Cardiac muscle cell (in vitro differentiated cells and primary cell): ENCODE measurements around the gene GRK1. TPM values are rescaled to one million over a fixed set of nuclear protein-coding genes. Genes with fewer than 3 reads are reported as not detected.

Source experiments
- DNase-seq, 2 donors: peaks; one replicate each; pipeline versions ENCODE4 v3.0.0 to v3.0.0-alpha.2; 2010 to 2017; ENCODE audit warnings: low read depth in 1 of 2, low spot score in 1 of 2
- H3K27ac ChIP-seq: fragments of 200-600 bp; sonication (generic); 2 replicates; pipeline ENCODE4 v1.5.1; 2016
- H3K27me3 ChIP-seq: fragments of 200-600 bp; sonication (generic); 2 replicates; pipeline ENCODE4 v1.6.0; 2016; ENCODE audit warnings: control low read depth
- H3K36me3 ChIP-seq: fragments of 200-600 bp; sonication (generic); 2 replicates; pipeline ENCODE4 v1.5.1; 2016; ENCODE audit warnings: control low read depth
- H3K4me1 ChIP-seq: fragments of 200-600 bp; sonication (generic); 2 replicates; pipeline ENCODE4 v1.8.1; 2017; ENCODE audit warnings: low read depth, mild to moderate bottlenecking, mixed run types
- H3K4me3 ChIP-seq: fragments of 200-600 bp; sonication (generic); 2 replicates; pipeline ENCODE4 v1.5.1; 2016; ENCODE audit warnings: mild to moderate bottlenecking
- H3K9me3 ChIP-seq: fragments of 200-600 bp; sonication (generic); 2 replicates; pipeline ENCODE4 v1.5.1; 2017; ENCODE audit warnings: low read depth, mild to moderate bottlenecking, control low read depth
- polyA plus RNA-seq: library from polyadenylated mRNA; unstranded; fragments of >200 nt; fragmentation: Nextera tagmentation; extraction: Ambion mirVana; gene quantifications from 2 replicates; pipeline ENCODE4 v1.2.1, GENCODE V29; 2016
- total RNA-seq: library from RNA; depleted of rRNA; stranded (reverse); fragments of >200 nt; gene quantifications from 2 replicates; pipeline ENCODE4 v1.2.3, GENCODE V29; 2016
- TF ChIP-seq, protein P1 (sequence below): IDR thresholded peaks from 2 replicates; pipeline ENCODE4 v1.5.1; 2012; ENCODE audit warnings: low read depth, mild to moderate bottlenecking, low read length

GRK1 gene
- total and polyA plus RNA-seq, 2 experiments from 2014 or later = 0.13 to 0.21 TPM

DNA sequence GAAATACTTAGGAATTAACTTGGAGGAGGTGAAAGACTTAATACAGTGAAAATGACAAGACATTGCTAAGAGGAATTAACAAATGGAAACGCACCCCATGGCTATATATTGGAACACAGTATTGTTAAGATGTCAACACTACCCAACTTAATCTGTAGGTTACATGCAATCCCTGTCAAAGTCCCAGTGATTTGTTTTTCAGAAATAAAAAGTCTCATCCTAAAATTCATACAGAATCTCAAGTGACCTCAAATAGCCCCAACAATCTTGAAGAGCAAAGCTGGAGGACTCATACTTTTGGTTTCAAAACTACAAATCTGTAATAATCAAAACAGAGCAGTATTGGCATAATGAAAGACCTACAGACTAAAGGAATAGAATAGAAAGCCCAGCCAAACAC, 22.2 kb upstream of the GRK1 start:
- Histone ChIP-seq H3K36me3 (peaks cover 4% of the 10 kb centered on the region), H3K4me1 (no peaks in the 10 kb centered on the region), H3K4me3 (no peak overlapping the region), H3K9me3 (no peaks in the 10 kb centered on the region), H3K27ac (no peak overlapping the region), H3K27me3 (no peaks in the 10 kb centered on the region)
- DNase-seq = no peak
- TF ChIP-seq, protein P1, sequence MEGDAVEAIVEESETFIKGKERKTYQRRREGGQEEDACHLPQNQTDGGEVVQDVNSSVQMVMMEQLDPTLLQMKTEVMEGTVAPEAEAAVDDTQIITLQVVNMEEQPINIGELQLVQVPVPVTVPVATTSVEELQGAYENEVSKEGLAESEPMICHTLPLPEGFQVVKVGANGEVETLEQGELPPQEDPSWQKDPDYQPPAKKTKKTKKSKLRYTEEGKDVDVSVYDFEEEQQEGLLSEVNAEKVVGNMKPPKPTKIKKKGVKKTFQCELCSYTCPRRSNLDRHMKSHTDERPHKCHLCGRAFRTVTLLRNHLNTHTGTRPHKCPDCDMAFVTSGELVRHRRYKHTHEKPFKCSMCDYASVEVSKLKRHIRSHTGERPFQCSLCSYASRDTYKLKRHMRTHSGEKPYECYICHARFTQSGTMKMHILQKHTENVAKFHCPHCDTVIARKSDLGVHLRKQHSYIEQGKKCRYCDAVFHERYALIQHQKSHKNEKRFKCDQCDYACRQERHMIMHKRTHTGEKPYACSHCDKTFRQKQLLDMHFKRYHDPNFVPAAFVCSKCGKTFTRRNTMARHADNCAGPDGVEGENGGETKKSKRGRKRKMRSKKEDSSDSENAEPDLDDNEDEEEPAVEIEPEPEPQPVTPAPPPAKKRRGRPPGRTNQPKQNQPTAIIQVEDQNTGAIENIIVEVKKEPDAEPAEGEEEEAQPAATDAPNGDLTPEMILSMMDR = no peak

DNA sequence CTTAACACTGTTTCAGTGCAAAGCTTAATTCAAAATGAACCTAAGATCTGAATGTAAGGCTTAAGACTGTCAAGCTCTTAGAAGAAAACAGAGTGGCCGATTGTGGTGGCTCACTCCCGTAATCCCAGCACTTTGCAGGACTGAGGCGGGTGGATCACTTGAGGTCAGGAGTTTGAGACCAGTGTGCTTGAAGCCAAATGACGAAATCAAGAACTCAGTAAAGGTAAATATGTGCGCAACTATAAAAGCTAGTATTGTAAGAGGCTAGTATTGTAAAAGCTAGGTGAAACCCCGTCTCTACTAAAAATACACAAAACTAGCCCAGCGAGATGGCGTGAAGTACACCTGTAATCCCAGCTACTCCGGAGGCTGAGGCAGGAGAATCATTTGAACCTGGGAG, 21.7 kb upstream of the GRK1 start:
- Histone ChIP-seq H3K4me3 (no peak overlapping the region), H3K27ac (no peak overlapping the region)

DNA sequence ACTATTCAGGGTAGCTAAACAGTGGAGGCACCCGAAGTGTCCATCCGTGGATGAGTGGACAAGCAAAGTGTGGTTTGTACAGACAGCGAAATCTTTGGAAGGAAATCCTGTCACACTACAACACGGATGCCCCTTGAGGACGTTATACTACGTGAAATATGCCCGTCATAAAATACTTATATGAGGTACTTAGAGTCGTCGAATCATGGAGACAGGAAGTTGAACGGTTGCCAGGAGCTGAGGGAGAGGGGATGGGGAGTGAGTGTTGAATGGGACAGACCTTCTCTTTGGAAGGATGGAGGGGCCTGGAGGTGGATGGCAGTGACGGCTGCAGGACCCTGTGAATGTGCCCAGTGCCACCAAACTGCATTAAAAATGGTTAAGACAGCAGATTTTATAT, 20.6 kb upstream of the GRK1 start:
- TF ChIP-seq, protein P1 = no peak
- H3K36me3 ChIP-seq = no peaks in the 10 kb centered on the region
- H3K4me1 ChIP-seq = no peaks in the 10 kb centered on the region
- H3K4me3 ChIP-seq = no peak overlapping the region
- H3K9me3 ChIP-seq = no peaks in the 10 kb centered on the region
- H3K27ac ChIP-seq = no peak overlapping the region
- no peak for DNase-seq
- no peaks in the 10 kb centered on the region for H3K27me3 ChIP-seq

More for the DNA sequence above, 21.7 kb upstream of the GRK1 start:
- TF ChIP-seq, protein P1 = no peak
- H3K4me1 ChIP-seq = no peaks in the 10 kb centered on the region
- peaks cover 3% of the 10 kb centered on the region for H3K36me3 ChIP-seq
- H3K9me3 ChIP-seq = no peaks in the 10 kb centered on the region
- DNase-seq = no peak
- H3K27me3 ChIP-seq = no peaks in the 10 kb centered on the region

DNA sequence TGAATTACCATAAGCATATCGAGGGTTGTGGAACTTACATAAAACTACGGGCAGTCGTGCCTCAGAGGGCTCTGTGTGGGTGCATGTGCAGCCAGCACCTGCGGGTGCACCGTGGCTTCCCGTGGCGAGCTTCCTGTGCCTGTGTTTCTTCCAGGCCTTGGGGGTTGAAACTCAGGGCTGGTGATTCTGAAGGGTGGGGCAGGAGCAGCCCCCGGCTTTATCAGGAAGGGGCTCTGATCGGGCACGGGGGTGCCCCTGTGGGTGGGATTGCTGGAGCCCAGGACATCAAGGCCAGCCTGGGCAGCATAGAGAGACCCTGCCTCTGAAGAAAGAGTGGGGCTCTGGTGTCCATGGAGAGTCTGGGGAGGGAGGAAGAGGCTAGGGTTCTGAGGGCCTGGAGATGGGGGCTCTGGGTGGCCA, 20.1 kb upstream of the GRK1 start:
- no peaks in the 10 kb centered on the region for H3K9me3 ChIP-seq
- H3K4me3 ChIP-seq = no peak overlapping the region
- TF ChIP-seq, protein P1 = no peak
- no peak overlapping the region for H3K27ac ChIP-seq
- no peaks in the 10 kb centered on the region for H3K36me3 ChIP-seq
- DNase-seq = no peak
- no peaks in the 10 kb centered on the region for H3K27me3 ChIP-seq
- H3K4me1 ChIP-seq = no peaks in the 10 kb centered on the region

DNA sequence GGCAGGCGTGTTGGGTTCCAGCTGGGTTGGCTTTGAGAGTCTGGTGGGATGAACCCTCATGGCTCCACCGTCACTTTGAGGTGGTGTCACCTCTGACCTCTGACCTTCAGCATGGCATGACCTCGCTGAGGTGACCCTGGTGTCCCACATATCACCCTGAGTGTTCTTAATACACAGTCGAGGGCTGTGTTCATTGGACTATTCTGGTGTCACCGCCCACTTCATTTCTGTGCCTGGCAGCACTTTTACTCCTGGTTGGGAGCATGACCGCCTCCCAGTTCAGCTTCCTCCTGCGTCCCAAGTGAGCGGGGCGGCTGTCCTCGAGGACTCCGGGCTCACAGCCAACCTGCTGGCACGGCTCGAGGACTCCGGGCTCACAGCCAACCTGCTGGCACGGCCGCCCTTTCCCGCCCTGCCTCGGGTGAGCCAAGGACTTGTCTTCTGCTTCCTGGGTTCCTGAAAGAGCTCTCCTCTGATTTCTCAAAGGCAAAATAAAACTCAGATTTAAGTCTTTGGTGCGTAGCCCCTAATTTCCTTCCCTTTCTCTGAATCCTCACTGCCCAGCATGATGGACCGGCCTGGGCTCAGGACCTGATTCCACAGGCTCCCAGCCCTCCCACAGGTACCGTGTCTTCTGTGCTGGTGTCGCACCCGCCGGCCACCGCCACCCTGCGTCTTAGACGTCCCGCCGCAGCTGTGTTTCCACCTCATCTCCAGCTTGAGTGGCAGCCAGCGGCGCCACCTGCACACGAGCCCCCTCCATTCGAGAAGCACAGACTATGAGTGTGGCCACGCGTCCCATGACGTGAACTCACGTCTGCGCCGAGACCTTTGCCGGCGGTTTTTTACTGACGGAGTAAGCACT, 19.4 kb upstream of the GRK1 start:
- no peak overlapping the region for H3K4me3 ChIP-seq
- TF ChIP-seq, protein P1 = no peak
- DNase-seq = peak in 1 of 2 donors; percentile 45
- no peaks in the 10 kb centered on the region for H3K36me3 ChIP-seq
- no peaks in the 10 kb centered on the region for H3K27me3 ChIP-seq
- H3K4me1 ChIP-seq = no peaks in the 10 kb centered on the region
- no peaks in the 10 kb centered on the region for H3K9me3 ChIP-seq
- no peak overlapping the region for H3K27ac ChIP-seq
